NCI-H82 treated with DMSO at 0.1 percent for 48 hours (cell line): ENCODE measurements around the gene MINDY3.
"Not testable (repeated sequence)": the region's sequence is repeated elsewhere in the genome, so short reads cannot be mapped to it uniquely, and the experiment has no call there.

Experiments used
- DNase-seq: peaks from one replicate; lab custom pipeline; 2025; ENCODE audit not compliant: unreplicated experiment; lab: John Stamatoyannopoulos, UW

Gene MINDY3

GRCh38 chr10:15781381-15781960, 78.8 kb downstream of the MINDY3 start:
- DNase-seq: no peak

GRCh38 chr10:15780353-15781135, 79.8 kb downstream of the MINDY3 start:
- no peak for DNase-seq

GRCh38 chr10:15775513-15775912, 84.8 kb downstream of the MINDY3 start:
- DNase-seq: no peak

GRCh38 chr10:15774534-15774933, 85.8 kb downstream of the MINDY3 start:
- not testable (repeated sequence) for DNase-seq

GRCh38 chr10:15764892-15765454, 95.3 kb downstream of the MINDY3 start:
- DNase-seq: no peak

GRCh38 chr10:15763006-15763405, 97.3 kb downstream of the MINDY3 start:
- no peak for DNase-seq

GRCh38 chr10:15762239-15762638, 98.1 kb downstream of the MINDY3 start:
- not testable (repeated sequence) for DNase-seq

GRCh38 chr10:15761224-15761623, 99.1 kb downstream of the MINDY3 start:
- not testable (repeated sequence) for DNase-seq

- no peak for DNase-seq
These were observed 99.6 kb downstream of the MINDY3 start for GRCh38 chr10:15760681-15761080.

GRCh38 chr10:15759265-15759664, 101.0 kb downstream of the MINDY3 start:
- DNase-seq: no peak

- no peak for DNase-seq
These were observed 101.7 kb downstream of the MINDY3 start for GRCh38 chr10:15758618-15759017.

GRCh38 chr10:15754937-15755336, 105.4 kb downstream of the MINDY3 start:
- DNase-seq: no peak

- no peak for DNase-seq
These were observed 109.3 kb downstream of the MINDY3 start for GRCh38 chr10:15751046-15751445.

GRCh38 chr10:15748126-15748525, 112.2 kb downstream of the MINDY3 start:
- no peak for DNase-seq

- no peak for DNase-seq
These were observed 112.7 kb downstream of the MINDY3 start for GRCh38 chr10:15747632-15748031.

GRCh38 chr10:15745751-15746150, 114.6 kb downstream of the MINDY3 start:
- DNase-seq: no peak

- peak; percentile 12 for DNase-seq
These were observed 116.0 kb downstream of the MINDY3 start for GRCh38 chr10:15744217-15744865.

GRCh38 chr10:15743443-15743842, 116.9 kb downstream of the MINDY3 start:
- no peak for DNase-seq

- no peak for DNase-seq
These were observed 117.5 kb downstream of the MINDY3 start for GRCh38 chr10:15742836-15743235.

- no peak for DNase-seq
These were observed 118.2 kb downstream of the MINDY3 start for GRCh38 chr10:15742102-15742501.

GRCh38 chr10:15741581-15741980, 118.7 kb downstream of the MINDY3 start:
- DNase-seq: no peak

GRCh38 chr10:15740261-15740660, 120.0 kb downstream of the MINDY3 start:
- DNase-seq: no peak
